GM10248 (cell line): Measurements from ENCODE around the gene RIC3.

Experiments
- CTCF ChIA-PET: fragments of 300-600 bp; sonication (Branson Sonifier 250); formaldehyde crosslinking; extraction: SDS; loops from one replicate; lab custom pipeline; 2021; ENCODE audit warnings: antibody characterized with exemption; lab: Yijun Ruan, JAX
- POLR2A ChIA-PET: fragments of 350-650 bp; sonication (Branson Sonifier 250); formaldehyde crosslinking; extraction: SDS; loops from one replicate; lab custom pipeline; 2020; ENCODE audit warnings: antibody characterized with exemption; lab: Yijun Ruan, JAX
- DNase-seq: peaks from one replicate; pipeline ENCODE4 v3.0.0; 2012; ENCODE audit errors: extremely low spot score
- TF ChIP-seq, protein P1 (sequence below): IDR thresholded peaks from 2 replicates; pipeline ENCODE4 v1.5.1; 2012; ENCODE audit warnings: mild to moderate bottlenecking, low read depth; ENCODE audit errors: extremely low read depth, missing control alignments, control extremely low read depth

The RIC3 gene

DNA sequence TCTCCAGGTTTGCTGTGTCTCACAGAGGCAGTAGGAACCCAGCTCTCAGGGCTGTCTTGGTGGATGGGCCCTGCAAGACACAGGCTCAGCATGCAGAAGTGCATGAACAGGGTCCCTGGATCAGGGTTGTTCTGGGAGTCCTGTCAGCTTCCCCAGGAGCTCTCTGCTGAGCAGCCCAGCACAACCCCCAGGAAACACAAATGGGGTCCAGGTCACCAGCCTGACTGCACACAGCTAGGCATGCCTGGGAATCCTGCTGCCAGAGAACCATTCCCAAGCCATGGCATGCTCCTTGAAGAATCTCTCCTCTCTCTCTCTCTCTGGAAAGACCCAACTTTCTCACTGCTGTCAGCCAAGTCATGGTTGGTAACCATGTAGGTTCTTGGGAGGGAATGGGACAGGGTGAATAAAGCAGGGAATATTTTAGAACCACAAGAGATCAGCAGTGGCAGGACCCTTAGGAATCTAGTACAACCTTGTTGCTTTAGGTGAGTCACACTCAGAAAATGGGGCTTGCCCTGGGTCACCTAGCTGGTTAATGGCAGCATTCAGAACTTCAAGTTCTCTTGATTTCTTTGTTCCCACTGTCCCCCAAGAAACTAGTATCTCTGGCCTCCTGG, 66.4 kb downstream of the RIC3 start:
- TF ChIP-seq, protein P1, sequence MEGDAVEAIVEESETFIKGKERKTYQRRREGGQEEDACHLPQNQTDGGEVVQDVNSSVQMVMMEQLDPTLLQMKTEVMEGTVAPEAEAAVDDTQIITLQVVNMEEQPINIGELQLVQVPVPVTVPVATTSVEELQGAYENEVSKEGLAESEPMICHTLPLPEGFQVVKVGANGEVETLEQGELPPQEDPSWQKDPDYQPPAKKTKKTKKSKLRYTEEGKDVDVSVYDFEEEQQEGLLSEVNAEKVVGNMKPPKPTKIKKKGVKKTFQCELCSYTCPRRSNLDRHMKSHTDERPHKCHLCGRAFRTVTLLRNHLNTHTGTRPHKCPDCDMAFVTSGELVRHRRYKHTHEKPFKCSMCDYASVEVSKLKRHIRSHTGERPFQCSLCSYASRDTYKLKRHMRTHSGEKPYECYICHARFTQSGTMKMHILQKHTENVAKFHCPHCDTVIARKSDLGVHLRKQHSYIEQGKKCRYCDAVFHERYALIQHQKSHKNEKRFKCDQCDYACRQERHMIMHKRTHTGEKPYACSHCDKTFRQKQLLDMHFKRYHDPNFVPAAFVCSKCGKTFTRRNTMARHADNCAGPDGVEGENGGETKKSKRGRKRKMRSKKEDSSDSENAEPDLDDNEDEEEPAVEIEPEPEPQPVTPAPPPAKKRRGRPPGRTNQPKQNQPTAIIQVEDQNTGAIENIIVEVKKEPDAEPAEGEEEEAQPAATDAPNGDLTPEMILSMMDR = no peak
- DNase-seq = no peak
- POLR2A ChIA-PET = no interaction called here
- CTCF ChIA-PET = interaction anchor here (1.2 to 19.1 kb wide), 4 partner anchors 13 to 115 kb away, joined by 3 to 408 read pairs (median 200); partner anchors contain the start of gene EIF3F

DNA sequence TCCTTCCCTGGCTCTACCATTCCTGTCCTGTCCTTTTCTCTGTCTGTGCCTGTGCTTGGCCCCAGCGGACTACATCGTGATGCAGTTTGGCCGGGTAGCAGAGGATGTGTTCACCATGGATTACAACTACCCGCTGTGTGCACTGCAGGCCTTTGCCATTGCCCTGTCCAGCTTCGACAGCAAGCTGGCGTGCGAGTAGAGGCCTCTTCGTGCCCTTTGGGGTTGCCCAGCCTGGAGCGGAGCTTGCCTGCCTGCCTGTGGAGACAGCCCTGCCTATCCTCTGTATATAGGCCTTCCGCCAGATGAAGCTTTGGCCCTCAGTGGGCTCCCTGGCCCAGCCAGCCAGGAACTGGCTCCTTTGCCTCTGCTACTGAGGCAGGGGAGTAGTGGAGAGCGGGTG, 67.4 kb downstream of the RIC3 start:
- TF ChIP-seq, protein P1 = no peak
- ChIA-PET CTCF (interaction anchor here (3.5 to 19.1 kb wide), 5 partner anchors 8 to 95 kb away, joined by 38 to 408 read pairs (median 124); no protein-coding TSS in a partner anchor), POLR2A (no interaction called here)
- no peak for DNase-seq

DNA sequence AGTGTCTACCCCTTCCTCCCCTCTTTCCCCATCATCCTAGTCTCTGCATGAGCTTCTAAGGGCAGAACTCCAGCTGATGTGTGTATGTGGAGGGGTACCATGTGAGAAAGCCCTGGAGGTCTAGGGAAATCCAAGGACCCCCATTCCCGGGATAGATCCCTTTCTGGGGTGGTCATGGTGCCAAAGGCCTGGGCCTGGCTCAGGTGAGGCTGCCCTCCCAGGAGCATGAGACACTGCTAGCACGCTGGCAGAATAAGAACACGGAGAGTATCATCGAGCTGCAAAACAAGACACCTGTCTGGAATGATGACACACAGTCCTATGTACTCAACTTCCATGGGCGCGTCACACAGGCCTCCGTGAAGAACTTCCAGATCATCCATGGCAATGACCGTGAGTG, 68.2 kb downstream of the RIC3 start:
- POLR2A ChIA-PET = no interaction called here
- no peak for DNase-seq
- TF ChIP-seq, protein P1 = no peak
- CTCF ChIA-PET = interaction anchor here (1.1 to 19.1 kb wide), 14 partner anchors 9 to 207 kb away, joined by 3 to 408 read pairs (median 15); no protein-coding TSS in a partner anchor

- CTCF ChIA-PET = interaction anchor here (1.1 to 19.1 kb wide), 24 partner anchors 9 to 207 kb away, joined by 3 to 408 read pairs (median 9); partner anchors contain the start of genes EIF3F and TUB
- POLR2A ChIA-PET = no interaction called here
These were observed 68.7 kb downstream of the RIC3 start for GRCh38 chr11:8100158-8100557.

GRCh38 chr11:8099291-8099899, 69.4 kb downstream of the RIC3 start:
- TF ChIP-seq, protein P1 = peak; percentile 87
- DNase-seq = peak; percentile 66
- ChIA-PET CTCF (interaction anchor here (0.7 to 19.1 kb wide), 45 partner anchors 10 to 1011 kb away, joined by 3 to 408 read pairs (median 6); partner anchors contain the start of genes EIF3F, RBMXL2 and TUB), POLR2A (interaction anchor here (0.6 kb wide), 1 partner anchor 93 kb away, joined by 3 read pairs; no protein-coding TSS in a partner anchor)

More at GRCh38 chr11:8100158-8100557, 68.7 kb downstream of the RIC3 start:
- TF ChIP-seq, protein P1 = no peak
- no peak for DNase-seq

GRCh38 chr11:8098879-8099278, 69.9 kb downstream of the RIC3 start:
- TF ChIP-seq, protein P1 = no peak
- CTCF ChIA-PET = interaction anchor here (0.7 to 19.1 kb wide), 42 partner anchors 9 to 1011 kb away, joined by 3 to 408 read pairs (median 6); partner anchors contain the start of genes EIF3F, RBMXL2 and TUB
- POLR2A ChIA-PET = no interaction called here
- no peak for DNase-seq
